ENCODE measurements around the gene PWWP2B. TPM values are rescaled to one million over a fixed set of nuclear protein-coding genes. Genes with fewer than 3 reads are reported as not detected.
A peak's percentile ranks its signal among the peaks of the same experiment; 100 is the strongest.

Gene PWWP2B
- total and polyA plus RNA-seq, 2 of the 13 experiments (the other 11 are each of a cell fraction or from before 2014, with no cell fraction given): 2.3 to 4.7 TPM

GRCh38 chr10:132375116-132375794, 21.7 kb upstream of the PWWP2B start (continued):
- no peak for TF ChIP-seq ZNF276 (CRISPR knock-in tag; IDR thresholded peaks at IDR 0.05; ENCODE audit: low read depth)
- TF ChIP-seq ZBTB25 (CRISPR knock-in tag; IDR thresholded peaks at IDR 0.05): no peak
- peak; percentile 31; the same call in 1 of the 2 replicates for TF ChIP-seq SALL1 (CRISPR knock-in tag; IDR thresholded peaks at IDR 0.05)
- no peak for TF ChIP-seq ZBTB49 (CRISPR knock-in tag; IDR thresholded peaks at IDR 0.05; ENCODE audit: borderline replicate concordance)
- no peak for TF ChIP-seq BHLHE40 (IDR thresholded peaks at IDR 0.05; ENCODE audit: low read length)
- no peak for TF ChIP-seq ZNF232 (CRISPR knock-in tag; IDR thresholded peaks at IDR 0.05; ENCODE audit: borderline replicate concordance)
- peak; percentile 73; the same call in 1 of the 2 replicates for TF ChIP-seq TFDP1 (CRISPR knock-in tag; IDR thresholded peaks at IDR 0.05; ENCODE audit: borderline replicate concordance)
- no peak for TF ChIP-seq ZNF766 (CRISPR knock-in tag; IDR thresholded peaks at IDR 0.05; ENCODE audit: borderline replicate concordance)
- no peak for TF ChIP-seq BCL6 (CRISPR knock-in tag; IDR thresholded peaks at IDR 0.05)
- TF ChIP-seq ZNF674 (CRISPR knock-in tag; IDR thresholded peaks at IDR 0.05; ENCODE audit: low read depth): no peak
- TF ChIP-seq EP300 (IDR thresholded peaks at IDR 0.05; ENCODE audit: low read depth in 2 of 2, low read length in 2 of 2): no peak
- no peak for TF ChIP-seq EP300 (CRISPR knock-in tag; IDR thresholded peaks at IDR 0.05; ENCODE audit: borderline replicate concordance)
- TF ChIP-seq ZBTB42 (CRISPR knock-in tag; IDR thresholded peaks at IDR 0.05): no peak
- no peak for TF ChIP-seq ZFX (CRISPR knock-in tag; IDR thresholded peaks at IDR 0.05; ENCODE audit: low read depth)
- TF ChIP-seq ZNF792 (CRISPR knock-in tag; IDR thresholded peaks at IDR 0.05): no peak
- no peak for TF ChIP-seq TFAP4 (IDR thresholded peaks at IDR 0.05; ENCODE audit: borderline replicate concordance, low read depth)
- TF ChIP-seq ZNF546 (CRISPR knock-in tag; conservative IDR thresholded peaks at IDR 0.05): no peak
